Measurements from ENCODE around the gene ZCCHC14.

The ZCCHC14 gene

GRCh38 chr16:87418216-87418615, 74.6 kb downstream of the ZCCHC14 start:
- Histone ChIP-seq H3K23ac (ENCODE audit: low read length in 2 of 2) (no peak overlapping the region), H2AK5ac (ENCODE audit: low read length, severe bottlenecking) (no peak overlapping the region), H4K91ac (ENCODE audit: low read length) (no peak overlapping the region), H3K4me1 (ENCODE audit: control insufficient read depth, insufficient read depth, low read depth, low read length) (peaks cover 2% of the 10 kb centered on the region), H3K27ac (ENCODE audit: low read length, poor library complexity, severe bottlenecking) (no peak overlapping the region), H2AFZ (ENCODE audit: low read depth, low read length) (no peak overlapping the region), H3K9ac (ENCODE audit: low read length) (no peak overlapping the region), H3K4ac (ENCODE audit: low read depth in 1 of 2, low read length in 2 of 2) (no peak overlapping the region), H4K8ac (ENCODE audit: low read length) (no peak overlapping the region), H3K9me3 (ENCODE audit: control insufficient read depth, low read length) (no peaks in the 10 kb centered on the region), H3K14ac (ENCODE audit: low read length in 2 of 2) (no peak overlapping the region), H3K18ac (ENCODE audit: low read depth in 1 of 2, low read length in 2 of 2) (no peak overlapping the region), H3K4me2 (ENCODE audit: low read length, poor library complexity, severe bottlenecking) (no peak overlapping the region), H3K27me3 (ENCODE audit: control insufficient read depth in 1 of 2, insufficient read depth in 1 of 2, low read length in 2 of 2) (no peaks in the 10 kb centered on the region), H2BK120ac (ENCODE audit: low read depth, low read length) (no peak overlapping the region), H2BK5ac (ENCODE audit: low read depth, low read length, poor library complexity, severe bottlenecking) (no peak overlapping the region), H2BK15ac (ENCODE audit: low read depth, poor library complexity, severe bottlenecking) (no peak overlapping the region), H3K79me1 (replicated peaks; ENCODE audit: low read length, poor library complexity, severe bottlenecking) (peaks cover 46% of the 10 kb centered on the region), H3K4me3 (ENCODE audit: insufficient read depth in 1 of 2, low read depth in 1 of 2, low read length in 2 of 2) (no peak overlapping the region), H3K36me3 (ENCODE audit: control insufficient read depth in 1 of 2, insufficient read depth in 2 of 2, low read depth in 1 of 2, low read length in 2 of 2) (peaks cover 71 to 93% of the 10 kb centered on the region in 2 experiments), H2BK12ac (ENCODE audit: low read length in 2 of 2) (no peak overlapping the region)
- WGBS: 97% methylated on average over 18 of the region's 18 CpGs
- DNase-seq: no peak

- Histone ChIP-seq H3K9ac (ENCODE audit: low read length) (no peak overlapping the region), H2BK15ac (ENCODE audit: low read depth, poor library complexity, severe bottlenecking) (no peak overlapping the region), H3K4ac (ENCODE audit: low read depth in 1 of 2, low read length in 2 of 2) (no peak overlapping the region), H3K18ac (ENCODE audit: low read depth in 1 of 2, low read length in 2 of 2) (peak overlapping the region in 1 of 2 experiments; percentile 35), H4K8ac (ENCODE audit: low read length) (no peak overlapping the region), H2AFZ (ENCODE audit: low read depth, low read length) (no peak overlapping the region), H3K4me1 (ENCODE audit: control insufficient read depth, insufficient read depth, low read depth, low read length) (peaks cover 2% of the 10 kb centered on the region), H3K27me3 (ENCODE audit: control insufficient read depth in 1 of 2, insufficient read depth in 1 of 2, low read length in 2 of 2) (no peaks in the 10 kb centered on the region), H3K36me3 (ENCODE audit: control insufficient read depth in 1 of 2, insufficient read depth in 2 of 2, low read depth in 1 of 2, low read length in 2 of 2) (peaks cover 71 to 93% of the 10 kb centered on the region in 2 experiments), H4K91ac (ENCODE audit: low read length) (no peak overlapping the region), H2BK12ac (ENCODE audit: low read length in 2 of 2) (no peak overlapping the region), H2BK120ac (ENCODE audit: low read depth, low read length) (no peak overlapping the region), H2BK5ac (ENCODE audit: low read depth, low read length, poor library complexity, severe bottlenecking) (no peak overlapping the region), H3K4me2 (ENCODE audit: low read length, poor library complexity, severe bottlenecking) (no peak overlapping the region), H3K79me1 (replicated peaks; ENCODE audit: low read length, poor library complexity, severe bottlenecking) (peaks cover 44% of the 10 kb centered on the region), H3K23ac (ENCODE audit: low read length in 2 of 2) (no peak overlapping the region), H3K4me3 (ENCODE audit: insufficient read depth in 1 of 2, low read depth in 1 of 2, low read length in 2 of 2) (no peak overlapping the region), H3K14ac (ENCODE audit: low read length in 2 of 2) (no peak overlapping the region), H2AK5ac (ENCODE audit: low read length, severe bottlenecking) (no peak overlapping the region), H3K27ac (ENCODE audit: low read length, poor library complexity, severe bottlenecking) (no peak overlapping the region), H3K9me3 (ENCODE audit: control insufficient read depth, low read length) (no peaks in the 10 kb centered on the region)
- DNase-seq: no peak
- WGBS: 95% methylated on average over 13 of the region's 13 CpGs
Observed at GRCh38 chr16:87417528-87417910, 75.3 kb downstream of the ZCCHC14 start.

- no peak overlapping the region for H3K9ac ChIP-seq (ENCODE audit: low read length)
- H4K8ac ChIP-seq (ENCODE audit: low read length): no peak overlapping the region
- H2BK15ac ChIP-seq (ENCODE audit: low read depth, poor library complexity, severe bottlenecking): no peak overlapping the region
- H2AFZ ChIP-seq (ENCODE audit: low read depth, low read length): no peak overlapping the region
- no peak overlapping the region for H2BK5ac ChIP-seq (ENCODE audit: low read depth, low read length, poor library complexity, severe bottlenecking)
- peaks cover 72 to 93% of the 10 kb centered on the region in 2 experiments for H3K36me3 ChIP-seq (ENCODE audit: control insufficient read depth in 1 of 2, insufficient read depth in 2 of 2, low read depth in 1 of 2, low read length in 2 of 2)
- peak overlapping the region in 1 of 2 experiments; percentile 10 for H2BK12ac ChIP-seq (ENCODE audit: low read length in 2 of 2)
- no peak overlapping the region for H3K4me2 ChIP-seq (ENCODE audit: low read length, poor library complexity, severe bottlenecking)
- peaks cover 2% of the 10 kb centered on the region for H3K4me1 ChIP-seq (ENCODE audit: control insufficient read depth, insufficient read depth, low read depth, low read length)
- H3K23ac ChIP-seq (ENCODE audit: low read length in 2 of 2): no peak overlapping the region
- no peak overlapping the region for H3K14ac ChIP-seq (ENCODE audit: low read length in 2 of 2)
- H2BK120ac ChIP-seq (ENCODE audit: low read depth, low read length): no peak overlapping the region
- H3K79me1 ChIP-seq (replicated peaks; ENCODE audit: low read length, poor library complexity, severe bottlenecking): peaks cover 44% of the 10 kb centered on the region
- DNase-seq: peak; percentile 60
- H2AK5ac ChIP-seq (ENCODE audit: low read length, severe bottlenecking): no peak overlapping the region
- H3K18ac ChIP-seq (ENCODE audit: low read depth in 1 of 2, low read length in 2 of 2): no peak overlapping the region
- H3K4me3 ChIP-seq (ENCODE audit: insufficient read depth in 1 of 2, low read depth in 1 of 2, low read length in 2 of 2): no peak overlapping the region
- no peaks in the 10 kb centered on the region for H3K9me3 ChIP-seq (ENCODE audit: control insufficient read depth, low read length)
- H3K27ac ChIP-seq (ENCODE audit: low read length, poor library complexity, severe bottlenecking): no peak overlapping the region
- WGBS: 90% methylated on average over 22 of the region's 23 CpGs
- peak overlapping the region; percentile 14 for H4K91ac ChIP-seq (ENCODE audit: low read length)
- no peaks in the 10 kb centered on the region for H3K27me3 ChIP-seq (ENCODE audit: control insufficient read depth in 1 of 2, insufficient read depth in 1 of 2, low read length in 2 of 2)
- no peak overlapping the region for H3K4ac ChIP-seq (ENCODE audit: low read depth in 1 of 2, low read length in 2 of 2)
Observed at GRCh38 chr16:87416826-87417527, 75.8 kb downstream of the ZCCHC14 start.

GRCh38 chr16:87415441-87415840, 77.4 kb downstream of the ZCCHC14 start:
- H3K4me2 ChIP-seq (ENCODE audit: low read length, poor library complexity, severe bottlenecking): no peak overlapping the region
- no peak overlapping the region for H2AFZ ChIP-seq (ENCODE audit: low read depth, low read length)
- no peaks in the 10 kb centered on the region for H3K9me3 ChIP-seq (ENCODE audit: control insufficient read depth, low read length)
- H3K79me1 ChIP-seq (replicated peaks; ENCODE audit: low read length, poor library complexity, severe bottlenecking): peaks cover 44% of the 10 kb centered on the region
- H3K4ac ChIP-seq (ENCODE audit: low read depth in 1 of 2, low read length in 2 of 2): no peak overlapping the region
- no peak overlapping the region for H2BK12ac ChIP-seq (ENCODE audit: low read length in 2 of 2)
- no peak for DNase-seq
- H2BK15ac ChIP-seq (ENCODE audit: low read depth, poor library complexity, severe bottlenecking): no peak overlapping the region
- WGBS: 96% methylated on average over 9 of the region's 9 CpGs
- H2BK5ac ChIP-seq (ENCODE audit: low read depth, low read length, poor library complexity, severe bottlenecking): no peak overlapping the region
- H3K36me3 ChIP-seq (ENCODE audit: control insufficient read depth in 1 of 2, insufficient read depth in 2 of 2, low read depth in 1 of 2, low read length in 2 of 2): peaks cover 74 to 92% of the 10 kb centered on the region in 2 experiments
- peak overlapping the region in 1 of 2 experiments; percentile 29 for H3K4me3 ChIP-seq (ENCODE audit: insufficient read depth in 1 of 2, low read depth in 1 of 2, low read length in 2 of 2)
- H4K91ac ChIP-seq (ENCODE audit: low read length): no peak overlapping the region
- no peak overlapping the region for H3K14ac ChIP-seq (ENCODE audit: low read length in 2 of 2)
- no peak overlapping the region for H3K9ac ChIP-seq (ENCODE audit: low read length)
- H2BK120ac ChIP-seq (ENCODE audit: low read depth, low read length): no peak overlapping the region
- no peak overlapping the region for H3K27ac ChIP-seq (ENCODE audit: low read length, poor library complexity, severe bottlenecking)
- H4K8ac ChIP-seq (ENCODE audit: low read length): no peak overlapping the region
- H3K4me1 ChIP-seq (ENCODE audit: control insufficient read depth, insufficient read depth, low read depth, low read length): peaks cover 2% of the 10 kb centered on the region
- H3K27me3 ChIP-seq (ENCODE audit: control insufficient read depth in 1 of 2, insufficient read depth in 1 of 2, low read length in 2 of 2): no peaks in the 10 kb centered on the region
- no peak overlapping the region for H2AK5ac ChIP-seq (ENCODE audit: low read length, severe bottlenecking)
- no peak overlapping the region for H3K18ac ChIP-seq (ENCODE audit: low read depth in 1 of 2, low read length in 2 of 2)
- no peak overlapping the region for H3K23ac ChIP-seq (ENCODE audit: low read length in 2 of 2)

All from mesenchymal stem cell (in vitro differentiated cells and primary cell).